Body of pancreas (tissue), 4 donors: ENCODE results near the gene LPAR2.

ENCODE experiments used
- POLR2A ChIP-seq, 3 donors: fragments of 450-650 bp; IDR thresholded peaks; one replicate each; pipeline ENCODE4 v1.6.1; 2016; ENCODE audit warnings: antibody characterized with exemption in 3 of 3, mild to moderate bottlenecking in 2 of 3
- TF ChIP-seq, protein P1 (sequence below), 7 experiments: fragments of 450-650 bp in 4 of 7; fragments of 200-600 bp in 3 of 7; sonication (generic) in 3 of 7; IDR thresholded peaks; one replicate each; pipeline ENCODE4 v1.5.1; 2016 to 2019; ENCODE audit warnings: antibody characterized with exemption in 7 of 7

DNA sequence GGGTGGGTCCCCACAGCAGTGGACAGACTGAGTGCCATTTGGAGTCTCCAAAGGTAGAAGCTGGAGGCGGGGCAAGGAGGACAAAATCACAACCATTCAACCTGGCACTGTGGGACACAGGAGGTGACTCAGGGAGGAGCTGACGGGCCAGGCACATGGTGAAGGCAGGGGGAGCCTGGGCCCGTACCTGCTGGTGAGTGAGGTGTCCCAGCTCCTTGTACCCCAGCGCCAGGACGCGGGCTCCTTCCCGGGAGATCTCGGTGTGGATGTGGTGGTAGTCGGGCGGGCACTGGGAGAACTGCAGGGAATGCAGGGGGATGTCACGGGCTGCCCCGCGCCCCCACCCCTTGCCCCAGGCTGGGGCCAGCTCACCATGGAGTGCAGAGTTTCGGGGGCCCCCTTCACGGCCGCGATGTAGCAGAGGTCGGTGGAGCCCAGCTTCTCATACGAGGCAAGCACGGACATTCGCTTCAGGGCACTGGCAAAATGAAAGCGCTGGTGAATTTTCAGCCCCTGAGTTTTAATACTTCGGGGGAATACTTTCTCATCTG is 25.7 kb upstream of the LPAR2 start:
- TF ChIP-seq, protein P1, sequence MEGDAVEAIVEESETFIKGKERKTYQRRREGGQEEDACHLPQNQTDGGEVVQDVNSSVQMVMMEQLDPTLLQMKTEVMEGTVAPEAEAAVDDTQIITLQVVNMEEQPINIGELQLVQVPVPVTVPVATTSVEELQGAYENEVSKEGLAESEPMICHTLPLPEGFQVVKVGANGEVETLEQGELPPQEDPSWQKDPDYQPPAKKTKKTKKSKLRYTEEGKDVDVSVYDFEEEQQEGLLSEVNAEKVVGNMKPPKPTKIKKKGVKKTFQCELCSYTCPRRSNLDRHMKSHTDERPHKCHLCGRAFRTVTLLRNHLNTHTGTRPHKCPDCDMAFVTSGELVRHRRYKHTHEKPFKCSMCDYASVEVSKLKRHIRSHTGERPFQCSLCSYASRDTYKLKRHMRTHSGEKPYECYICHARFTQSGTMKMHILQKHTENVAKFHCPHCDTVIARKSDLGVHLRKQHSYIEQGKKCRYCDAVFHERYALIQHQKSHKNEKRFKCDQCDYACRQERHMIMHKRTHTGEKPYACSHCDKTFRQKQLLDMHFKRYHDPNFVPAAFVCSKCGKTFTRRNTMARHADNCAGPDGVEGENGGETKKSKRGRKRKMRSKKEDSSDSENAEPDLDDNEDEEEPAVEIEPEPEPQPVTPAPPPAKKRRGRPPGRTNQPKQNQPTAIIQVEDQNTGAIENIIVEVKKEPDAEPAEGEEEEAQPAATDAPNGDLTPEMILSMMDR (IDR thresholded peaks at IDR 0.05), result no peak
- TF ChIP-seq POLR2A (IDR thresholded peaks at IDR 0.05), result no peak
